Fibroblast of lung (primary cell): ENCODE measurements around the gene DDI2. TPM values are rescaled to one million over a fixed set of nuclear protein-coding genes. Genes with fewer than 3 reads are reported as not detected.
A peak's percentile ranks its signal among the peaks of the same experiment; 100 is the strongest.

ENCODE experiments used
- DNase-seq, 2 donors: peaks; one replicate each; pipeline versions ENCODE4 v3.0.0 to v3.0.0-alpha.2; 2010; ENCODE audit warnings: low read depth in 2 of 2
- H2AFZ ChIP-seq: 2 replicates; pipeline ENCODE4 v1.5.1; 2012; ENCODE audit warnings: low read length, control low read depth, inconsistent platforms
- H3K27ac ChIP-seq: 2 replicates; pipeline ENCODE4 v1.5.1; 2011; ENCODE audit warnings: low read length, control low read depth; ENCODE audit not compliant: insufficient read depth
- H3K27me3 ChIP-seq: 2 replicates; pipeline ENCODE4 v1.5.1; 2011; ENCODE audit warnings: mild to moderate bottlenecking, low read length; ENCODE audit not compliant: control insufficient read depth, insufficient read depth
- H3K36me3 ChIP-seq: 2 replicates; pipeline ENCODE4 v1.5.1; 2011; ENCODE audit warnings: low read length; ENCODE audit not compliant: control insufficient read depth, insufficient read depth
- H3K4me1 ChIP-seq: 2 replicates; pipeline ENCODE4 v1.5.1; 2011; ENCODE audit warnings: low read length; ENCODE audit not compliant: control insufficient read depth, insufficient read depth; ENCODE audit errors: extremely low read depth
- H3K4me2 ChIP-seq: 2 replicates; pipeline ENCODE4 v1.5.1; 2011; ENCODE audit warnings: low read length, control low read depth; ENCODE audit not compliant: insufficient read depth; ENCODE audit errors: extremely low read depth
- H3K4me3 ChIP-seq, 4 experiments: fragments of 200-600 bp in 1 of 4; sonication (generic) in 1 of 4; replicated peaks in 1 of 4; 2 replicates each; pipeline ENCODE4 v1.5.1; 2011 to 2016; ENCODE audit warnings: low read length in 4 of 4, low read depth in 3 of 4, mild to moderate bottlenecking in 3 of 4, control low read depth in 2 of 4, inconsistent platforms in 1 of 4, mixed read lengths in 1 of 4; ENCODE audit not compliant: insufficient read depth in 1 of 4; ENCODE audit errors: control extremely low read depth in 1 of 4
- H3K79me2 ChIP-seq: 2 replicates; pipeline ENCODE4 v1.5.1; 2012; ENCODE audit warnings: mild to moderate bottlenecking, low read length, inconsistent platforms; ENCODE audit not compliant: control insufficient read depth, insufficient read depth
- H3K9ac ChIP-seq: 2 replicates; pipeline ENCODE4 v1.5.1; 2011; ENCODE audit warnings: mild to moderate bottlenecking, low read length, control low read depth; ENCODE audit not compliant: insufficient read depth
- H3K9me3 ChIP-seq: 2 replicates; pipeline ENCODE4 v1.5.1; 2012; ENCODE audit warnings: low read depth, low read length; ENCODE audit not compliant: control insufficient read depth, insufficient read depth
- H4K20me1 ChIP-seq: 2 replicates; pipeline ENCODE4 v1.5.1; 2011; ENCODE audit warnings: low read length; ENCODE audit not compliant: control insufficient read depth, insufficient read depth; ENCODE audit errors: extremely low read depth
- EZH2 ChIP-seq: IDR thresholded peaks from 2 replicates; pipeline ENCODE4 v1.5.1; 2012; ENCODE audit warnings: low read length, control low read depth, mild to moderate bottlenecking; ENCODE audit errors: missing control alignments
- polyA plus RNA-seq, 2 donors: library from polyadenylated mRNA; depleted of rRNA in 1 of 2; stranded (reverse) in 1 of 2; unstranded in 1 of 2; fragments of >200 nt; gene quantifications; 2 replicates each; pipeline ENCODE4 v1.2.1, GENCODE V29; 2011 to 2012; ENCODE audit warnings: missing spikeins in 1 of 2
- total RNA-seq: library from RNA; depleted of rRNA; stranded (reverse); fragments of >200 nt; gene quantifications from 2 replicates; pipeline ENCODE4 v1.2.1, GENCODE V29; 2014
- TF ChIP-seq, protein P1 (sequence below), 2 donors: IDR thresholded peaks in 1 of 2; conservative IDR thresholded peaks in 1 of 2; 1 replicate in 1 of 2; 2 replicates in 1 of 2; pipeline ENCODE4 v1.5.1; 2011 to 2012; ENCODE audit warnings: low read length in 2 of 2, control low read depth in 1 of 2, inconsistent platforms in 1 of 2, low read depth in 1 of 2, mild to moderate bottlenecking in 1 of 2

DDI2 gene
- total and polyA plus RNA-seq, 2 donors (not counting 1 experiment from before 2014, with no cell fraction given): 9.3 to 11.7 TPM

DNA sequence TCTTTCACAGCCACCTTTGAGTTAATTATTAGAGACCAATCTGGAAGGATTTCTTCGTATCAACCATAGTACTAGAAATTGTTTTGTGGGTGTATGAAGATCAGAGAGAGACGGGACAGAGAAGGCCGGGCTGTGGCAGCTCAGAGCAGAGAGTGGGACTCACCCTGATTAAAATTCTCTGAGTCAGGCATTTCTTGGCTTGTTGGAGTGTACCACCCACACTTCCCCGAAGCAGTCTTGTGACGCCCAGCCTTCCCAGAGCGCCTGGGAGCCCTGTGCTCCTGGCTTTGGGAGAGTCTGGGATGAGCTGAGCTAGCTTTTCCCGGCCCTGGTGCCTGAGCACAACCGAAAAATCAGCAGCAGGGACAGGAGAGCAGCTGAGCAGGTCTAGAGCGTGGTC is 86.3 kb downstream of the DDI2 start:
- Histone ChIP-seq H3K9me3 (no peaks in the 10 kb centered on the region), H3K4me3 (peak overlapping the region in 3 of 4 experiments; percentile 10 to 23 (median 19)), H3K4me2 (peak overlapping the region; percentile 85), H3K27ac (peak overlapping the region; percentile 96), H3K36me3 (peaks cover 4% of the 10 kb centered on the region), H3K27me3 (no peaks in the 10 kb centered on the region), H4K20me1 (no peaks in the 10 kb centered on the region), H3K79me2 (peaks cover 52% of the 10 kb centered on the region), H3K4me1 (peaks cover 13% of the 10 kb centered on the region), H3K9ac (peak overlapping the region; percentile 58), H2AFZ (no peak overlapping the region)
- TF ChIP-seq, protein P1, sequence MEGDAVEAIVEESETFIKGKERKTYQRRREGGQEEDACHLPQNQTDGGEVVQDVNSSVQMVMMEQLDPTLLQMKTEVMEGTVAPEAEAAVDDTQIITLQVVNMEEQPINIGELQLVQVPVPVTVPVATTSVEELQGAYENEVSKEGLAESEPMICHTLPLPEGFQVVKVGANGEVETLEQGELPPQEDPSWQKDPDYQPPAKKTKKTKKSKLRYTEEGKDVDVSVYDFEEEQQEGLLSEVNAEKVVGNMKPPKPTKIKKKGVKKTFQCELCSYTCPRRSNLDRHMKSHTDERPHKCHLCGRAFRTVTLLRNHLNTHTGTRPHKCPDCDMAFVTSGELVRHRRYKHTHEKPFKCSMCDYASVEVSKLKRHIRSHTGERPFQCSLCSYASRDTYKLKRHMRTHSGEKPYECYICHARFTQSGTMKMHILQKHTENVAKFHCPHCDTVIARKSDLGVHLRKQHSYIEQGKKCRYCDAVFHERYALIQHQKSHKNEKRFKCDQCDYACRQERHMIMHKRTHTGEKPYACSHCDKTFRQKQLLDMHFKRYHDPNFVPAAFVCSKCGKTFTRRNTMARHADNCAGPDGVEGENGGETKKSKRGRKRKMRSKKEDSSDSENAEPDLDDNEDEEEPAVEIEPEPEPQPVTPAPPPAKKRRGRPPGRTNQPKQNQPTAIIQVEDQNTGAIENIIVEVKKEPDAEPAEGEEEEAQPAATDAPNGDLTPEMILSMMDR (conservative IDR thresholded peaks at IDR 0.05 in 1 of 2, IDR thresholded peaks at IDR 0.05 in 1 of 2; ENCODE audit: low read depth in 1 of 2, low read length in 2 of 2): no peak
- TF ChIP-seq EZH2: no peak
- DNase-seq: peak; percentile 94 to 95

DNA sequence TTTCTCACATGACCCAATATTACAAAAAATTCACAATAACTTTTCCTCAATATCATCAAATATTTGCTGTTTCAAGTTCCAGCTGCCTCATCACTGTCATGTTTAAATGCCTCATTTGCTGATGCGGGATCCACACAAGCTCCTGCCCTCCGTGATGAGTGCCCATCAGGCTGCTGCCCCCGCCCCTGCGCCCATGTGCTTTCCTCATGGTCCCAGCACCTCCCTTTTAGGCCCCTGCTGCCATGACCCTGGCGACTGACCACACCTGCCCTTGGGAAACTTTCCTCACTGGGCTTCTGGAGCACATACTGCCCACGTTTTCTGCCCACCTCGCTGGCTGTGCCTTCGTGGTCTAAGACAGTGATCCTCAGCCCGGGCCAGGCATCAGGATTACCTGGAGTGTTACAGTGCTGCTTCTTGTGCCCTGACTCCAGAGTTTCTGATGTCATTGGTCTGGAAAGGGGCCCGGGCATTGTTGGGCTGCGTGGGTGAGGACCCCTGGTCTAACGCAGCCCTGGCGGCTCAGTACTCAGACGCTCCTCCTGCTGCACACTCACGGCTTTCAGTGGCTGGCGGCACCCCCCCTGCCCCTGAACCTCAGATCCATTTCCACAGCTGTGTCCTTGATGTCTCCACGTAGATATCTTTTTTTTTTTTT is 87.4 kb downstream of the DDI2 start:
- Histone ChIP-seq H3K4me1 (peaks cover 13% of the 10 kb centered on the region), H3K4me3 (no peak overlapping the region), H4K20me1 (no peaks in the 10 kb centered on the region), H3K27ac (peak overlapping the region; percentile 96), H3K9ac (no peak overlapping the region), H3K79me2 (peaks cover 53% of the 10 kb centered on the region), H3K27me3 (no peaks in the 10 kb centered on the region), H3K9me3 (no peaks in the 10 kb centered on the region), H2AFZ (no peak overlapping the region), H3K4me2 (no peak overlapping the region), H3K36me3 (peaks cover 4% of the 10 kb centered on the region)
- TF ChIP-seq EZH2: no peak
- TF ChIP-seq, protein P1 (conservative IDR thresholded peaks at IDR 0.05 in 1 of 2, IDR thresholded peaks at IDR 0.05 in 1 of 2; ENCODE audit: low read depth in 1 of 2, low read length in 2 of 2): no peak
- DNase-seq: peak in 1 of 2 donors; percentile 35

GRCh38 chr1:15705184-15705566 is 87.9 kb downstream of the DDI2 start:
- no peaks in the 10 kb centered on the region for H3K9me3 ChIP-seq
- H3K9ac ChIP-seq: no peak overlapping the region
- no peak for TF ChIP-seq EZH2
- TF ChIP-seq, protein P1 (conservative IDR thresholded peaks at IDR 0.05 in 1 of 2, IDR thresholded peaks at IDR 0.05 in 1 of 2; ENCODE audit: low read depth in 1 of 2, low read length in 2 of 2): no peak
- peaks cover 4% of the 10 kb centered on the region for H3K36me3 ChIP-seq
- no peak overlapping the region for H3K4me3 ChIP-seq
- no peaks in the 10 kb centered on the region for H3K27me3 ChIP-seq
- no peak overlapping the region for H2AFZ ChIP-seq
- H4K20me1 ChIP-seq: no peaks in the 10 kb centered on the region
- DNase-seq: no peak
- H3K4me1 ChIP-seq: peaks cover 12% of the 10 kb centered on the region
- H3K4me2 ChIP-seq: no peak overlapping the region
- peaks cover 48% of the 10 kb centered on the region for H3K79me2 ChIP-seq
- H3K27ac ChIP-seq: no peak overlapping the region
